Neural progenitor cell (in vitro differentiated cells): ENCODE measurements around the gene RNF150.

Experiments
- EZH2phosphoT487 ChIP-seq: fragments of 200-600 bp; sonication (generic); IDR thresholded peaks from 2 replicates; pipeline ENCODE4 v1.6.1; 2017; ENCODE audit warnings: antibody characterized with exemption
- TF ChIP-seq, protein P1 (sequence below): fragments of 200-600 bp; sonication (generic); IDR thresholded peaks from 2 replicates; pipeline ENCODE4 v1.5.1; 2017; ENCODE audit warnings: antibody characterized with exemption, mild to moderate bottlenecking

GRCh38 chr4:141028024-141028529 lies 105.2 kb downstream of the RNF150 start:
- TF ChIP-seq, protein P1, sequence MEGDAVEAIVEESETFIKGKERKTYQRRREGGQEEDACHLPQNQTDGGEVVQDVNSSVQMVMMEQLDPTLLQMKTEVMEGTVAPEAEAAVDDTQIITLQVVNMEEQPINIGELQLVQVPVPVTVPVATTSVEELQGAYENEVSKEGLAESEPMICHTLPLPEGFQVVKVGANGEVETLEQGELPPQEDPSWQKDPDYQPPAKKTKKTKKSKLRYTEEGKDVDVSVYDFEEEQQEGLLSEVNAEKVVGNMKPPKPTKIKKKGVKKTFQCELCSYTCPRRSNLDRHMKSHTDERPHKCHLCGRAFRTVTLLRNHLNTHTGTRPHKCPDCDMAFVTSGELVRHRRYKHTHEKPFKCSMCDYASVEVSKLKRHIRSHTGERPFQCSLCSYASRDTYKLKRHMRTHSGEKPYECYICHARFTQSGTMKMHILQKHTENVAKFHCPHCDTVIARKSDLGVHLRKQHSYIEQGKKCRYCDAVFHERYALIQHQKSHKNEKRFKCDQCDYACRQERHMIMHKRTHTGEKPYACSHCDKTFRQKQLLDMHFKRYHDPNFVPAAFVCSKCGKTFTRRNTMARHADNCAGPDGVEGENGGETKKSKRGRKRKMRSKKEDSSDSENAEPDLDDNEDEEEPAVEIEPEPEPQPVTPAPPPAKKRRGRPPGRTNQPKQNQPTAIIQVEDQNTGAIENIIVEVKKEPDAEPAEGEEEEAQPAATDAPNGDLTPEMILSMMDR = no peak
- no peak for TF ChIP-seq EZH2phosphoT487
